ENCODE measurements around the gene FAM187B. TPM values are rescaled to one million over a fixed set of nuclear protein-coding genes. Genes with fewer than 3 reads are reported as not detected.

The FAM187B gene
- total RNA-seq, 1 donor from 2014 or later = not detected

DNA sequence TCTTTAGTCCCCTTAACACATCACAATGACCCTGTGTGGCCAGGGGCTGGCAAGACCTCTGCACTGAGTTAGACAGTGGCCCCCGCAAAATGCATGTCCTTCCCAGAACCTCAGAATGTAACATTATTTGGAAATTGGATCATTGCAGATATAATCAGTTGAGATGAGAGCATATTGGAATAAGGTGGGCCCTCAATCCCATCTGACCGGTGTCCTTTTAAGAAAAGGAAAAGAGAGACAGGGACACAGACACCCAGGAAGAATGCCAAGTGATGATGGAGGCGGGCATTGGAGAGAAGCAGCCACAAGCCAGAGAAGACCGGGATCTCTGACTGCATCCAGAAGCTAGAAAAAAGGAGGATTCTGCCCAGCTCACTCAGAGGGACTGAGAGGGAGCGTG, 1.8 kb downstream of the FAM187B start:
- TF ChIP-seq, protein P1, sequence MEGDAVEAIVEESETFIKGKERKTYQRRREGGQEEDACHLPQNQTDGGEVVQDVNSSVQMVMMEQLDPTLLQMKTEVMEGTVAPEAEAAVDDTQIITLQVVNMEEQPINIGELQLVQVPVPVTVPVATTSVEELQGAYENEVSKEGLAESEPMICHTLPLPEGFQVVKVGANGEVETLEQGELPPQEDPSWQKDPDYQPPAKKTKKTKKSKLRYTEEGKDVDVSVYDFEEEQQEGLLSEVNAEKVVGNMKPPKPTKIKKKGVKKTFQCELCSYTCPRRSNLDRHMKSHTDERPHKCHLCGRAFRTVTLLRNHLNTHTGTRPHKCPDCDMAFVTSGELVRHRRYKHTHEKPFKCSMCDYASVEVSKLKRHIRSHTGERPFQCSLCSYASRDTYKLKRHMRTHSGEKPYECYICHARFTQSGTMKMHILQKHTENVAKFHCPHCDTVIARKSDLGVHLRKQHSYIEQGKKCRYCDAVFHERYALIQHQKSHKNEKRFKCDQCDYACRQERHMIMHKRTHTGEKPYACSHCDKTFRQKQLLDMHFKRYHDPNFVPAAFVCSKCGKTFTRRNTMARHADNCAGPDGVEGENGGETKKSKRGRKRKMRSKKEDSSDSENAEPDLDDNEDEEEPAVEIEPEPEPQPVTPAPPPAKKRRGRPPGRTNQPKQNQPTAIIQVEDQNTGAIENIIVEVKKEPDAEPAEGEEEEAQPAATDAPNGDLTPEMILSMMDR (IDR thresholded peaks at IDR 0.05; ENCODE audit: unreplicated experiment) = no peak
- Mint-ChIP-seq H3K27me3 (ENCODE audit: low read depth) (no peaks in the 10 kb centered on the region), H3K27ac (no peak overlapping the region), H3K36me3 (no peaks in the 10 kb centered on the region), H3K4me1 (no peaks in the 10 kb centered on the region), H3K9me3 (peaks cover 5% of the 10 kb centered on the region), H3K4me3 (no peak overlapping the region)
- DNase-seq (ENCODE audit: low spot score in 2 of 2, unreplicated experiment in 2 of 2) = no peak

DNA sequence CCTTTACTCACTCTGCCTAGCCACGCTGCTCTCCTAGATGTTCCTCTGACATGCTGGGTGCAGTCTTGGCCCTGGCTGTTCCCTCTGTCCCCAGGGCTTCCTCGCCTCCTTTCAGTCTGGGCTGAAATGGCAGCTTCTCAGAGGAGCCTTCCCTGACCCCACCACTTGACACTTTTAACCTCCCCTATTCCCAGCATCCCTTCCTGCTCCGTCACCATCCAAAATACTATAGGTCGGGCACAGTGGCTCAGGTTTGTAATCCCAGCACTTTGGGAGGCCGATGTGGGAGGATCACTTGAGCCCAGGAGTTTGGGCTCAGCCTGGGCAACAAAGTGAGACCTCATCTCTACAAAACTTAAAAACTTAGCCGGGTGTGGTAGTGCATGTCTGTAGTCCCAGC, 2.6 kb downstream of the FAM187B start:
- H3K27me3 Mint-ChIP-seq (ENCODE audit: low read depth) = no peaks in the 10 kb centered on the region
- TF ChIP-seq, protein P1 (IDR thresholded peaks at IDR 0.05; ENCODE audit: unreplicated experiment) = no peak
- peaks cover 5% of the 10 kb centered on the region for H3K9me3 Mint-ChIP-seq
- H3K36me3 Mint-ChIP-seq = no peaks in the 10 kb centered on the region
- H3K4me1 Mint-ChIP-seq = no peaks in the 10 kb centered on the region
- no peak overlapping the region for H3K4me3 Mint-ChIP-seq
- no peak for DNase-seq (ENCODE audit: low spot score in 2 of 2, unreplicated experiment in 2 of 2)
- no peak overlapping the region for H3K27ac Mint-ChIP-seq

DNA sequence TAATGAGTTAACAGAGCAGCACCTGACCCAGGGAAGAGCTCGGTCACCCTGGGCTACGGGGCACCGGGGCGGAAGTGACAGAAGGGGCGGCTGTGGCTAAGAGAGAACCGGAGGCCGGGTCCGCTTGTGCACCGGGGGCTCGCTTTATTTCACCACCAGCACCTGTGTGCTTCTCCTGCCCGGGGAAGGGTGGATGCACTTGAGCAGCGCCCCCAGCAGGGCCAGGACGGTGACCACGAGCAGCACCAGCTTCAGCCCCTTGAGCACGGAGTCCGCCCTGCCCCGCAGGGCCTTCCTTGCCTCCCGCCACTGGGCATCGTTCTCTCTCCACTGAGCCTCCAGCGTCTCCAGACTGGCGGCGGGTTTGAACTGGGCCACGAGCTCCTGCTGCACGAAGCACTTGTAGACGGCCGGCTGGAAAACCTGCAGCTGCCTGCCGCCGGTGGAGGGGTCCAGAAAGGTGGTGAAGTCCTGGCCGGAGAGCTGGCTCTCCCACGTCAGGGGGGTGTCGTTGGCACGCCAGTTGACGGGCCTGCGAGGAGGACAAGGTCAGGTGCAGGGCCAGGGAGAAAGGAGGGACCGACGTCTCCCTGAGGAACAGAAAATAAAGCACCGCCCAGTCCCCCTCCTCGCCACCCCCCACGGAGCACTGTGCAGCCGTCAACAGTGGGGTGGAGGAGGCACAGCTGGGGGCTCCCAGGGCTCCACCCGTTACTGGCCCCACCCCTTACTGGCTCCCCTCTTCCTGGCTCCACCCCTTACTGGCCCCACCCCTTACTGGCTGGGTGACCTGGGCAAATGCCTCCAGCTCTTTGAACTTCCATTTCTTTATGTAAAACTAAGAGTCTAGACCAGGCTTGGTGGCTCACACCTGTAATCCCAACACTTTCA, 3.6 kb downstream of the FAM187B start:
- Mint-ChIP-seq H3K4me1 (peaks cover 6% of the 10 kb centered on the region), H3K9me3 (peaks cover 5% of the 10 kb centered on the region), H3K27me3 (ENCODE audit: low read depth) (no peaks in the 10 kb centered on the region), H3K36me3 (no peaks in the 10 kb centered on the region), H3K4me3 (no peak overlapping the region), H3K27ac (no peak overlapping the region)
- no peak for DNase-seq (ENCODE audit: low spot score in 2 of 2, unreplicated experiment in 2 of 2)
- TF ChIP-seq, protein P1 (IDR thresholded peaks at IDR 0.05; ENCODE audit: unreplicated experiment) = no peak

DNA sequence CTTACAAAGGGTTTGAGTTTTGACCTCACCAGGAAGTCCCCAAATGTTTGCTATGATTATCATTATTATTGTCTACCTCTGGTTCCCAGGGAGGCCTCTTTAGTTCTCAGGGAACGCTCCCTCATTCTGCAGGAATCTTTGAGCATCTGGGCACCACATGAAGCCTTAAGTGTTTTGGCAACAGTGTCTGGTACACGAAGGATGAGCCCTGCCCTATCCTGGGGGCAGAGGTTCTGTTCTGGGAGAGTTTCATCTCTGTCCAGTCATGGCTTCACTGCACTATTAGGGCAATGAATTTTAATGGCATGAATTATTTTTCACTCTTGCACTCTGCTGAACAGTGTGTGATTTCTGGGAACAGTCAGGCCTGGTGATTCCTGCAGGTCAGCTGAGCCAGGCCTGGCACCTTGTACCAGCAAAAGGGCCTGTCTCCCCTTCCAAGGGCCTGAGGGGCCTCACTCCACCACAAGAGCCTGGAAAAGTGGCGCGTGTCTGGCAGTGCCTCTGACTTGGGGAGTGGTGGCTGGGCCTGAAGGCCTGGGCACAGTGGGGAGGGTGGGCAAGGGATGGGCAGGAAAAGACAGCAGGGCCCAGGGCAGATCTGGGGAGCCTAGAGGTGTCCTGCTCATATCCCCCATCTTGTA, 4.6 kb downstream of the FAM187B start:
- H3K9me3 Mint-ChIP-seq = peaks cover 11% of the 10 kb centered on the region
- H3K27me3 Mint-ChIP-seq (ENCODE audit: low read depth) = no peaks in the 10 kb centered on the region
- H3K36me3 Mint-ChIP-seq = no peaks in the 10 kb centered on the region
- peaks cover 6% of the 10 kb centered on the region for H3K4me1 Mint-ChIP-seq
- TF ChIP-seq, protein P1 (IDR thresholded peaks at IDR 0.05; ENCODE audit: unreplicated experiment) = no peak
- no peak for DNase-seq (ENCODE audit: low spot score in 2 of 2, unreplicated experiment in 2 of 2)
- no peak overlapping the region for H3K4me3 Mint-ChIP-seq
- H3K27ac Mint-ChIP-seq = no peak overlapping the region

DNA sequence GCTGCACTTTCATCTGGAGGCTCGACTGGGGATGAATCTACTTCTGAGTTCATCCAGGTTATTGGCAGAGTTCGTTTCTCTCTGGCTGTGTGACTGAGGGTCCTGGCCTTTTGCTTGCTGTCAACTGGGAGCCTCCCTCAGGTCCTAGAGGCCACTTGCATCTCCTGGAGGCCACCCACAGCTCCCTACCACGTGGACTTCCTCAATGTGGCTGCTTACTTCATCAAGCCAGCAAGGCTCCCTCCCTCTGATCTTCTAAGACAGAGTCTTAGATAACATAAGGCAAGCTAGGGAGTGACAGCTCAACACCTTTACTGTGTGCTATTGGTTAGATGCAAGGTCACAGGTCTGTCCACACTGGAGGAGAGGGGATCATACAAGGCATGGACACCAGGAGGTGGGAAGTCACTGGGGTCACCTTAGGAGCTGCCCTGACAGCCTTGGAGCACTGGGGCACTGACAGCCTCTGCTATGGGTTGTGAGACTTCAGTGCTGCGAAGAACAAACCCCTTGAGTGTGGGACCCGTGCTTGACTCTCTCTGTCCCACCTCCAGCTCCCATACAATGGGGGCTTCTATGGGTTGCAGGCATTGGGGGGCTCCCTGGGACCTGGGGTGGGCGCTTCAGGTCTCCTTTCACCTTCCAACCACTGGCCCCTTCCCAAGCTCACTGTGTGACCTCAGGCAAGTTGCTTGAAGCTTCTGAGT, 5.3 kb downstream of the FAM187B start:
- TF ChIP-seq, protein P1 (IDR thresholded peaks at IDR 0.05; ENCODE audit: unreplicated experiment) = no peak
- H3K27me3 Mint-ChIP-seq (ENCODE audit: low read depth) = no peaks in the 10 kb centered on the region
- H3K4me1 Mint-ChIP-seq = peaks cover 6% of the 10 kb centered on the region
- no peak overlapping the region for H3K27ac Mint-ChIP-seq
- no peak for DNase-seq (ENCODE audit: low spot score in 2 of 2, unreplicated experiment in 2 of 2)
- peaks cover 13% of the 10 kb centered on the region for H3K9me3 Mint-ChIP-seq
- H3K4me3 Mint-ChIP-seq = no peak overlapping the region
- no peaks in the 10 kb centered on the region for H3K36me3 Mint-ChIP-seq
